Measurements from ENCODE around the gene SPATS2L.

The SPATS2L gene

DNA sequence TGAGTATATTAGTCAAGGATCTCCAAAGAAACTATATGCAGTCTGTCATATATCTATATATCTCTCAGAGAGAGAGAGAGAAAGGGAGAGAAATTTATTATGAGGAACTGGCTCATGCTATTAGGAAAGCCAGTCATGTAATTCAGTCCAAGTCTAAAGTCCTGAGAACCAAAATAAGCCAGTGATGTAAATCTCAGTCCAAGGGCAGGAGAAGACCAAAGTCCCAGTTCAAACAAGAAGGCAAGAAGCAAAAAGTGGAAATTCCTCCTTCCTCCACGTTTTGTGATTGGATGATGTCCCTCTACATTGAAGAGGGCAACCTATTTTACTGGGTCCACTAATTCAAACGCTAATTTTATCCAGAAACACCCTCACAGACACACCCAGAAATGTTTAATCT, 34.2 kb upstream of the SPATS2L start:
- Histone ChIP-seq H3K4me3 (no peak overlapping the region), H3K36me3 (no peaks in the 10 kb centered on the region), H3K4me1 (no peaks in the 10 kb centered on the region), H3K27me3 (no peaks in the 10 kb centered on the region), H3K9me3 (no peaks in the 10 kb centered on the region), H3K27ac (no peak overlapping the region)
- intact Hi-C loops (cut with DNase I; ENCODE audit: low total_unique reads) = no loop called here
- DNase-seq = no peak
- TF ChIP-seq, protein P1, sequence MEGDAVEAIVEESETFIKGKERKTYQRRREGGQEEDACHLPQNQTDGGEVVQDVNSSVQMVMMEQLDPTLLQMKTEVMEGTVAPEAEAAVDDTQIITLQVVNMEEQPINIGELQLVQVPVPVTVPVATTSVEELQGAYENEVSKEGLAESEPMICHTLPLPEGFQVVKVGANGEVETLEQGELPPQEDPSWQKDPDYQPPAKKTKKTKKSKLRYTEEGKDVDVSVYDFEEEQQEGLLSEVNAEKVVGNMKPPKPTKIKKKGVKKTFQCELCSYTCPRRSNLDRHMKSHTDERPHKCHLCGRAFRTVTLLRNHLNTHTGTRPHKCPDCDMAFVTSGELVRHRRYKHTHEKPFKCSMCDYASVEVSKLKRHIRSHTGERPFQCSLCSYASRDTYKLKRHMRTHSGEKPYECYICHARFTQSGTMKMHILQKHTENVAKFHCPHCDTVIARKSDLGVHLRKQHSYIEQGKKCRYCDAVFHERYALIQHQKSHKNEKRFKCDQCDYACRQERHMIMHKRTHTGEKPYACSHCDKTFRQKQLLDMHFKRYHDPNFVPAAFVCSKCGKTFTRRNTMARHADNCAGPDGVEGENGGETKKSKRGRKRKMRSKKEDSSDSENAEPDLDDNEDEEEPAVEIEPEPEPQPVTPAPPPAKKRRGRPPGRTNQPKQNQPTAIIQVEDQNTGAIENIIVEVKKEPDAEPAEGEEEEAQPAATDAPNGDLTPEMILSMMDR (IDR thresholded peaks at IDR 0.05) = no peak

DNA sequence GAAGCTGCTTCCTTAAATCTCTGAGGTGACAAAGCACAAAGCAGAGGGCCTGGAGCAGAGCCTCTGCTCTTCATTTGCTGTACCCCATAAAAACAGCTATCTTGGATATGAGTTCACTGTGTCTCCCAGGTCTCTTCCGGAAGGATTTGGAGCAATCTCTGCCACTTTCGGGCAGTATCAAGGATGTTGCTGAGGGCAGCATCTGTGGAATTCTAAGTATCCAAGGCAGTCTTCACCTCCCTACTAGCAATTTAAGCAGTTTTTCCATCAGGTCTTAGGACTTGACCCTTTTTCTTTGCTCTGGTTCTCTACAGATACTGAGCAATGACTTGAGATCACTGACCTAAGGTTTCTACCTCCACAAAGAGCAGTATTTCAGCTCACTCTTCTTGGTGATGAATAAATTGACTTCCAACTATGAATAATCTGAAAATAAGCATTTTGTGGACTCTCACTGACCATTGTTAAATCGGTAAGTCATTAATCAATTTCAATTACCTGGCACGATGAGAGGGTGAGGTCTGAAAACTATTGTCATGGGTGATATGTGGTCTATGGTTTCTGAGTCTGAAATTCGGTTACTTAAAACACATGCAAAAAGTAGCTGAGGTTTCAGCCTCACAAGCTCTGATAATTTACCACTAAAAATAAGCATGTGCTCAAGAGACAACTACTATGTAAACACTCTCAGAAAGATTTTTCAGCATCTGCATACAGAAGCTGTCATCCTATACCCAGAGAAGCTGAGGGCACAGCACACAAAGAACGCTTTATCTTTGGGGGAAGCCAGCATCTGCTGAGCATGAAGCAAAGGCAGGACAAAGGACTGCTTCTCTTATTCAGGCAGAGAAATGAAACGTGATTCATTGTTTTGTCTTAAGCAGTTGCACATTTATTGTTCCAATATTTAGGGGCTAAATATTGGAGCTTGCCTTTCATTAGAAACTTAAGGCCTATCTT, 32.1 kb upstream of the SPATS2L start:
- Histone ChIP-seq H3K4me1 (no peaks in the 10 kb centered on the region), H3K36me3 (no peaks in the 10 kb centered on the region), H3K9me3 (no peaks in the 10 kb centered on the region), H3K4me3 (no peak overlapping the region), H3K27ac (no peak overlapping the region), H3K27me3 (no peaks in the 10 kb centered on the region)
- TF ChIP-seq, protein P1 (IDR thresholded peaks at IDR 0.05) = no peak
- intact Hi-C loops (cut with DNase I; ENCODE audit: low total_unique reads) = no loop called here
- no peak for DNase-seq

DNA sequence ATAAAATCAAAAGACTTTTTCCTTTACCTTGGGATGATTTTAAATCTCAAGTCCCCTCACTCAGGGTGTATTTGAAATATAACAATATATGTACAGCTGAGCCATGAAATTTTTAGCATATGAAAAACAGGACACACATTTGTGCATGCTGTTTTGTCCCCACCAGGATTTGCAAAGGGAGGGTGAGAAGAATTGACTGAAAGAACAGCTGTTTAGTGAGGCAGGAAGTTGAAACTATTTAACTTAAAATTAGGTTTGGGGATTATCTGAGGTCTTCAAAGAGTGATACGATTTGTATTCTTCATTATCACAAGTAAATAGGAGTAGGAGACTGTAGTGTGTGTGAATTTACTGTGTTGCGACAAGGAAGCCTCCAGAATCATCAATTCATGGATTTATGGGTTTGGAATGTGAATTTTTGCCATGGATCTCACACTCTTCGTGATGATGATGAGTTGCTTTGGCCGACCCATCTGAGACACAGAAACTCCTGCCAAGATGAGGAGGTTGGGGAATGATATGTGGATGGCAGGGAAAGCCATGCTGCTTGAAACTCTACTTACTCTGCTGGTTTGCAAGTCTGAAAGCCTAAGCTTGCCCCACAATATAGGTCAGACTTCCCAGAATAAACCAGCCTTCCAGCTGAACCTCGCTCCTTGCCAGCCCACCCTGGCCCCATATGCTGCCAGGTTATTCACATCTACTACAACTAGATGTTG, 31.0 kb upstream of the SPATS2L start:
- H3K9me3 ChIP-seq = no peaks in the 10 kb centered on the region
- no peak for DNase-seq
- no peaks in the 10 kb centered on the region for H3K36me3 ChIP-seq
- intact Hi-C loops (cut with DNase I; ENCODE audit: low total_unique reads) = no loop called here
- no peak overlapping the region for H3K4me3 ChIP-seq
- no peak overlapping the region for H3K27ac ChIP-seq
- no peaks in the 10 kb centered on the region for H3K27me3 ChIP-seq
- TF ChIP-seq, protein P1 (IDR thresholded peaks at IDR 0.05) = no peak
- no peaks in the 10 kb centered on the region for H3K4me1 ChIP-seq

DNA sequence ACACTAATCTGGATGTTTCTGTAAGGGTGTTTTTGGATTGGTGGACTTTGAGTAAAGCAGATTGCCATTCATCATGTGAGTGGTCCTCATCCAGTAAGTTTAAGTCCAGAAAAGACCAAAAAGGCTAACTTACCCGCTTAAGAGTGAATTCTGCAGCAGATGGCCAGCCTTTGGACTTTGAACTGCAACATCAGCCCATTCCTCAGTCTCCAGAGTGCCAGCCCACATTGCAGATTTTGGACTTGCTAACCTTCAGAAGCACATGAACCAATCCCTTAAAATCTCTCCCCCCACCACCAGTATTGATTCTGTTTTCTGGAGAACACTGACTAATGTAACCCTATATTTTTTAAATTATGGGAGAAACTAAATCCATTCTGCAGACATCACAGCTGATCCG, 30.0 kb upstream of the SPATS2L start:
- intact Hi-C loops (cut with DNase I; ENCODE audit: low total_unique reads) = no loop called here
- no peaks in the 10 kb centered on the region for H3K36me3 ChIP-seq
- no peaks in the 10 kb centered on the region for H3K4me1 ChIP-seq
- TF ChIP-seq, protein P1 (IDR thresholded peaks at IDR 0.05) = no peak
- H3K27ac ChIP-seq = no peak overlapping the region
- H3K4me3 ChIP-seq = no peak overlapping the region
- no peaks in the 10 kb centered on the region for H3K27me3 ChIP-seq
- no peak for DNase-seq
- no peaks in the 10 kb centered on the region for H3K9me3 ChIP-seq

DNA sequence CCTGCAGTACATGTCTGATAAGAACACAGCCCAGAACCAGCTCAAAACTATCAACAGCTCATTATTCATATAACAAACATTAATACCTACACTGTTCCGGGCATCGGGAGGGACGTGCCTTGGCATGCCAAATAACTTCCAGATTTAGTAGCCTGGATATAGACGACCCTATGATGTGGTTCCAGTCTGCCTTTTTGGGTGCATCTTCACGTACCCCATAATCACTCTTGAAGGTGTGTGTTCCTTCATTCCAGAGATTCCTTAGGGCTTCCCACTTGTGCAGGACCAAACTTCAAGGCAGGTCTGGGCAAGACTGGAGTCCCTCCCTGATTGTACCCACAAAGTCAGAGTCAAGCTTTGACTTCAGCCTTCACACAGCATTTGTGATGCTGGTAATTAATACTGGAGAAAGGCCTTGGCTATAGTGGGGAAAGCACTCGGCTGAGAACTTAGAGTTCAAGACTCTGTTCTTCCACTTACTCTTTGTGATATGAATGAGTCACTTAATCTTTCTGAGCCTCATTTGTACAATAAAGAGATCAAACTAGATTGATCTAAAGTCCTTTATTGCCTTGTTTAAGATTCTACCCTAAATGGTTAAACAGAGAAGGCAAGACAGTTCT, 27.7 kb upstream of the SPATS2L start:
- intact Hi-C loops (cut with DNase I; ENCODE audit: low total_unique reads) = no loop called here
- Histone ChIP-seq H3K27me3 (no peaks in the 10 kb centered on the region), H3K36me3 (no peaks in the 10 kb centered on the region), H3K4me1 (no peaks in the 10 kb centered on the region), H3K9me3 (no peaks in the 10 kb centered on the region), H3K4me3 (no peak overlapping the region), H3K27ac (no peak overlapping the region)
- no peak for DNase-seq
- TF ChIP-seq, protein P1 (IDR thresholded peaks at IDR 0.05) = no peak

Measured in tibial artery (tissue), 4 donors.